ENCODE measurements around the gene FADS2.

FADS2 gene

GRCh38 chr11:61799665-61800284 is 28.3 kb upstream of the FADS2 start:
- peaks cover 62% of the 10 kb centered on the region for H3K36me3 ChIP-seq (ENCODE audit: insufficient read depth, low read length)

GRCh38 chr11:61800331-61801281 is 27.5 kb upstream of the FADS2 start:
- H3K9ac ChIP-seq (ENCODE audit: low read depth, low read length), result no peak overlapping the region
- peaks cover 59% of the 10 kb centered on the region for H3K36me3 ChIP-seq (ENCODE audit: insufficient read depth, low read length)
- no peaks in the 10 kb centered on the region for H3K4me1 ChIP-seq (ENCODE audit: control insufficient read depth, insufficient read depth, low read length)
- no peak overlapping the region for H3K4me2 ChIP-seq (ENCODE audit: low read length)
- no peaks in the 10 kb centered on the region for H3K9me3 ChIP-seq (replicated peaks; ENCODE audit: low read length)
- H3K4me3 ChIP-seq (ENCODE audit: low read length), result no peak overlapping the region
- no peaks in the 10 kb centered on the region for H3K27me3 ChIP-seq (ENCODE audit: control insufficient read depth, insufficient read depth, low read length)

More at GRCh38 chr11:61799665-61800284, 28.3 kb upstream of the FADS2 start:
- H3K27me3 ChIP-seq (ENCODE audit: control insufficient read depth, insufficient read depth, low read length), result no peaks in the 10 kb centered on the region
- no peak overlapping the region for H3K4me3 ChIP-seq (ENCODE audit: low read length)
- no peak overlapping the region for H3K9ac ChIP-seq (ENCODE audit: low read depth, low read length)
- H3K4me1 ChIP-seq (ENCODE audit: control insufficient read depth, insufficient read depth, low read length), result peaks cover 5% of the 10 kb centered on the region
- no peak overlapping the region for H3K4me2 ChIP-seq (ENCODE audit: low read length)
- H3K9me3 ChIP-seq (replicated peaks; ENCODE audit: low read length), result no peaks in the 10 kb centered on the region

- Histone ChIP-seq H3K27me3 (ENCODE audit: control insufficient read depth, insufficient read depth, low read length) (no peaks in the 10 kb centered on the region), H3K9me3 (replicated peaks; ENCODE audit: low read length) (no peaks in the 10 kb centered on the region), H3K4me3 (ENCODE audit: low read length) (no peak overlapping the region), H3K9ac (ENCODE audit: low read depth, low read length) (no peak overlapping the region), H3K36me3 (ENCODE audit: insufficient read depth, low read length) (peaks cover 60% of the 10 kb centered on the region), H3K4me1 (ENCODE audit: control insufficient read depth, insufficient read depth, low read length) (no peaks in the 10 kb centered on the region), H3K4me2 (ENCODE audit: low read length) (no peak overlapping the region)
These were observed 25.5 kb upstream of the FADS2 start for GRCh38 chr11:61802605-61803004.

GRCh38 chr11:61803889-61804647 is 24.0 kb upstream of the FADS2 start:
- H3K9ac ChIP-seq (ENCODE audit: low read depth, low read length), result no peak overlapping the region
- no peak overlapping the region for H3K4me3 ChIP-seq (ENCODE audit: low read length)
- H3K36me3 ChIP-seq (ENCODE audit: insufficient read depth, low read length), result peaks cover 70% of the 10 kb centered on the region
- H3K27me3 ChIP-seq (ENCODE audit: control insufficient read depth, insufficient read depth, low read length), result no peaks in the 10 kb centered on the region
- H3K4me2 ChIP-seq (ENCODE audit: low read length), result no peak overlapping the region
- no peaks in the 10 kb centered on the region for H3K9me3 ChIP-seq (replicated peaks; ENCODE audit: low read length)
- no peaks in the 10 kb centered on the region for H3K4me1 ChIP-seq (ENCODE audit: control insufficient read depth, insufficient read depth, low read length)

- Histone ChIP-seq H3K4me2 (ENCODE audit: low read length) (no peak overlapping the region), H3K36me3 (ENCODE audit: insufficient read depth, low read length) (peaks cover 69% of the 10 kb centered on the region), H3K4me3 (ENCODE audit: low read length) (no peak overlapping the region), H3K4me1 (ENCODE audit: control insufficient read depth, insufficient read depth, low read length) (no peaks in the 10 kb centered on the region), H3K27me3 (ENCODE audit: control insufficient read depth, insufficient read depth, low read length) (no peaks in the 10 kb centered on the region), H3K9me3 (replicated peaks; ENCODE audit: low read length) (no peaks in the 10 kb centered on the region), H3K9ac (ENCODE audit: low read depth, low read length) (no peak overlapping the region)
These were observed 23.0 kb upstream of the FADS2 start for GRCh38 chr11:61805146-61805545.

GRCh38 chr11:61806785-61807184 is 21.3 kb upstream of the FADS2 start:
- Histone ChIP-seq H3K4me2 (ENCODE audit: low read length) (no peak overlapping the region), H3K4me1 (ENCODE audit: control insufficient read depth, insufficient read depth, low read length) (no peaks in the 10 kb centered on the region), H3K9ac (ENCODE audit: low read depth, low read length) (no peak overlapping the region), H3K36me3 (ENCODE audit: insufficient read depth, low read length) (peaks cover 69% of the 10 kb centered on the region), H3K4me3 (ENCODE audit: low read length) (no peak overlapping the region), H3K27me3 (ENCODE audit: control insufficient read depth, insufficient read depth, low read length) (no peaks in the 10 kb centered on the region), H3K9me3 (replicated peaks; ENCODE audit: low read length) (no peaks in the 10 kb centered on the region)

- Histone ChIP-seq H3K9ac (ENCODE audit: low read depth, low read length) (no peak overlapping the region), H3K4me2 (ENCODE audit: low read length) (no peak overlapping the region), H3K27me3 (ENCODE audit: control insufficient read depth, insufficient read depth, low read length) (no peaks in the 10 kb centered on the region), H3K4me1 (ENCODE audit: control insufficient read depth, insufficient read depth, low read length) (peaks cover 3% of the 10 kb centered on the region), H3K36me3 (ENCODE audit: insufficient read depth, low read length) (peaks cover 53% of the 10 kb centered on the region), H3K9me3 (replicated peaks; ENCODE audit: low read length) (no peaks in the 10 kb centered on the region), H3K4me3 (ENCODE audit: low read length) (no peak overlapping the region)
These were observed 17.4 kb upstream of the FADS2 start for GRCh38 chr11:61810671-61811175.

GRCh38 chr11:61811831-61812230 is 16.3 kb upstream of the FADS2 start:
- H3K4me2 ChIP-seq (ENCODE audit: low read length), result no peak overlapping the region
- peaks cover 3% of the 10 kb centered on the region for H3K4me1 ChIP-seq (ENCODE audit: control insufficient read depth, insufficient read depth, low read length)
- no peaks in the 10 kb centered on the region for H3K9me3 ChIP-seq (replicated peaks; ENCODE audit: low read length)
- H3K4me3 ChIP-seq (ENCODE audit: low read length), result no peak overlapping the region
- H3K27me3 ChIP-seq (ENCODE audit: control insufficient read depth, insufficient read depth, low read length), result no peaks in the 10 kb centered on the region
- H3K36me3 ChIP-seq (ENCODE audit: insufficient read depth, low read length), result peaks cover 49% of the 10 kb centered on the region
- no peak overlapping the region for H3K9ac ChIP-seq (ENCODE audit: low read depth, low read length)

- no peak overlapping the region for H3K4me3 ChIP-seq (ENCODE audit: low read length)
- no peaks in the 10 kb centered on the region for H3K27me3 ChIP-seq (ENCODE audit: control insufficient read depth, insufficient read depth, low read length)
- H3K9me3 ChIP-seq (replicated peaks; ENCODE audit: low read length), result no peaks in the 10 kb centered on the region
- peaks cover 11% of the 10 kb centered on the region for H3K4me1 ChIP-seq (ENCODE audit: control insufficient read depth, insufficient read depth, low read length)
- H3K9ac ChIP-seq (ENCODE audit: low read depth, low read length), result no peak overlapping the region
- H3K4me2 ChIP-seq (ENCODE audit: low read length), result no peak overlapping the region
- peaks cover 43% of the 10 kb centered on the region for H3K36me3 ChIP-seq (ENCODE audit: insufficient read depth, low read length)
These were observed 15.2 kb upstream of the FADS2 start for GRCh38 chr11:61812736-61813411.

GRCh38 chr11:61814247-61814957 is 13.7 kb upstream of the FADS2 start:
- peak overlapping the region; percentile 93 for H3K4me3 ChIP-seq (ENCODE audit: low read length)
- H3K4me1 ChIP-seq (ENCODE audit: control insufficient read depth, insufficient read depth, low read length), result peaks cover 13% of the 10 kb centered on the region
- H3K27me3 ChIP-seq (ENCODE audit: control insufficient read depth, insufficient read depth, low read length), result no peaks in the 10 kb centered on the region
- H3K36me3 ChIP-seq (ENCODE audit: insufficient read depth, low read length), result peaks cover 35% of the 10 kb centered on the region
- H3K4me2 ChIP-seq (ENCODE audit: low read length), result peak overlapping the region; percentile 94
- no peaks in the 10 kb centered on the region for H3K9me3 ChIP-seq (replicated peaks; ENCODE audit: low read length)
- peak overlapping the region; percentile 93 for H3K9ac ChIP-seq (ENCODE audit: low read depth, low read length)
